Measurements from ENCODE around the gene CNTNAP2. TPM values are rescaled to one million over a fixed set of nuclear protein-coding genes. Genes with fewer than 3 reads are reported as not detected.

Gene CNTNAP2
- total and polyA plus RNA-seq, 9 of the 15 experiments (the other 6 are each of a cell fraction or from before 2014, with no cell fraction given) = 0.04 to 0.62 (median 0.09) TPM; not detected in 4

DNA sequence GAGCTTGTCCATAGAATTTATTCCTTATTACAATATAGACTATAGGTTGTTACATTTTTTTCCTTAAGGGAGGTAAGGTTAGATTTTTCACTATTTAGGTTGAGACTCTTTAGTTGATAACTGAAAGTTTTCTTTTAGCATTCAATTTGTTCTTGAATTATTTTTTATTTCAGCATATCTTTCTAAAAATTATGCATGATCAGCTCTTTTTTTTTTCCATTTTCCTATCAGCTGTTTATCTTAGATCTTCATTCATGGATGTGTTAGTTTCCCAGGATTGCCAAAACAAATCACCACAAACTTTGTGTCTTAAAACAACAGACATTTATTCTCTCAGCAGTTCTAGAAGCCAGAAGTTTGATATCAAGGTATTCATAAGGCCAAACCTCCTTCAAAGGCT lies 1558.1 kb downstream of the CNTNAP2 start (continued):
- TF ChIP-seq, protein P1, sequence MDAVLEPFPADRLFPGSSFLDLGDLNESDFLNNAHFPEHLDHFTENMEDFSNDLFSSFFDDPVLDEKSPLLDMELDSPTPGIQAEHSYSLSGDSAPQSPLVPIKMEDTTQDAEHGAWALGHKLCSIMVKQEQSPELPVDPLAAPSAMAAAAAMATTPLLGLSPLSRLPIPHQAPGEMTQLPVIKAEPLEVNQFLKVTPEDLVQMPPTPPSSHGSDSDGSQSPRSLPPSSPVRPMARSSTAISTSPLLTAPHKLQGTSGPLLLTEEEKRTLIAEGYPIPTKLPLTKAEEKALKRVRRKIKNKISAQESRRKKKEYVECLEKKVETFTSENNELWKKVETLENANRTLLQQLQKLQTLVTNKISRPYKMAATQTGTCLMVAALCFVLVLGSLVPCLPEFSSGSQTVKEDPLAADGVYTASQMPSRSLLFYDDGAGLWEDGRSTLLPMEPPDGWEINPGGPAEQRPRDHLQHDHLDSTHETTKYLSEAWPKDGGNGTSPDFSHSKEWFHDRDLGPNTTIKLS (IDR thresholded peaks at IDR 0.05; ENCODE audit: borderline replicate concordance, low read depth) = no peak
- TF ChIP-seq ELF4 (CRISPR knock-in tag; IDR thresholded peaks at IDR 0.05) (no peak), PHF21A (IDR thresholded peaks at IDR 0.05; ENCODE audit: borderline replicate concordance, low read depth) (no peak), ZNF778 (CRISPR knock-in tag; IDR thresholded peaks at IDR 0.05) (no peak), KDM1A (IDR thresholded peaks at IDR 0.05) (no peak), EP300 (IDR thresholded peaks at IDR 0.05; ENCODE audit: low read length) (no peak), FOXA3 (CRISPR knock-in tag; conservative IDR thresholded peaks at IDR 0.05 in 1 of 2, IDR thresholded peaks at IDR 0.05 in 1 of 2) (no peak), MNT (conservative IDR thresholded peaks at IDR 0.05) (no peak), C11orf30 (IDR thresholded peaks at IDR 0.05; ENCODE audit: low read depth) (peak; percentile 74), MAFF (IDR thresholded peaks at IDR 0.05; ENCODE audit: low read length) (peak; percentile 84), MAFG (tag; conservative IDR thresholded peaks at IDR 0.05) (peak; percentile 83), ZNF316 (IDR thresholded peaks at IDR 0.05) (peak; percentile 94), ZNF764 (CRISPR knock-in tag; IDR thresholded peaks at IDR 0.05; ENCODE audit: low read depth) (no peak), AFF1 (IDR thresholded peaks at IDR 0.05; ENCODE audit: low read depth in 1 of 2, partially characterized antibody in 2 of 2) (no peak)
